Left lung (tissue), 10 donors: Measurements from ENCODE around the gene WNT9A. TPM values are rescaled to one million over a fixed set of nuclear protein-coding genes. Genes with fewer than 3 reads are reported as not detected.

Source experiments
- ATAC-seq: fragments of 200-7000 bp; cut with Tn5 transposase; one replicate; pipeline ENCODE4 v1.9.1; 2020; ENCODE audit warnings: moderate library complexity
- DNase-seq, 4 donors: peaks; one replicate each; pipeline ENCODE4 v3.0.0-alpha.2; 2013 to 2020
- H3K27ac ChIP-seq, 2 donors: fragments of 200-600 bp; sonication (generic) in 1 of 2; one replicate each; pipeline versions ENCODE4 v1.5.0 to v1.8.0; 2020 to 2021
- H3K27me3 ChIP-seq, 2 donors: fragments of 200-600 bp; sonication (generic) in 1 of 2; one replicate each; pipeline versions ENCODE4 v1.5.0 to v1.8.0; 2020 to 2021
- H3K36me3 ChIP-seq, 2 donors: fragments of 200-600 bp; sonication (generic) in 1 of 2; one replicate each; pipeline versions ENCODE4 v1.5.0 to v1.8.0; 2020 to 2021
- H3K4me1 ChIP-seq, 2 donors: fragments of 200-600 bp; one replicate each; pipeline ENCODE4 v1.8.0; 2021
- H3K4me3 ChIP-seq, 2 donors: fragments of 200-600 bp; sonication (generic) in 1 of 2; one replicate each; pipeline versions ENCODE4 v1.5.0 to v1.8.0; 2020 to 2021; ENCODE audit warnings: mild to moderate bottlenecking in 1 of 2
- H3K9me3 ChIP-seq, 2 donors: fragments of 200-600 bp; sonication (generic) in 1 of 2; one replicate each; pipeline versions ENCODE4 v1.5.0 to v1.8.0; 2020 to 2021
- intact Hi-C, 2 donors: fragments of 100-400 bp; cut with DNase I; formaldehyde crosslinking; loops; one replicate each; pipeline versions ENCODE4 v1.11.2 to v1.14.2; 2022
- polyA plus RNA-seq, 6 donors: library from polyadenylated mRNA; unstranded; fragments of 120-200 nt; gene quantifications; one replicate each; pipeline ENCODE4 v1.2.1, GENCODE V29; 2013; ENCODE audit not compliant: insufficient read length in 6 of 6
- total RNA-seq, 2 donors: library from RNA; stranded (reverse); fragmentation: NEBNext Ultra II Directional; extraction: Animal tissue kit (Norgen Biotek cat#: 25700); gene quantifications; one replicate each; pipeline ENCODE4 v1.2.1, GENCODE V29; 2021
- TF ChIP-seq, protein P1 (sequence below), 2 donors: fragments of 200-600 bp; sonication (generic) in 1 of 2; IDR thresholded peaks; one replicate each; pipeline versions ENCODE4 v1.5.0 to v1.8.0; 2021; ENCODE audit warnings: antibody characterized with exemption in 2 of 2
- donor health status: DM: no; HTN: yes; CAD: no.
- donor health status: DM: no; HTN: no; CAD: no.

Gene WNT9A
- total and polyA plus RNA-seq, 8 donors, result 2.1 to 8.5 (median 2.9) TPM

DNA sequence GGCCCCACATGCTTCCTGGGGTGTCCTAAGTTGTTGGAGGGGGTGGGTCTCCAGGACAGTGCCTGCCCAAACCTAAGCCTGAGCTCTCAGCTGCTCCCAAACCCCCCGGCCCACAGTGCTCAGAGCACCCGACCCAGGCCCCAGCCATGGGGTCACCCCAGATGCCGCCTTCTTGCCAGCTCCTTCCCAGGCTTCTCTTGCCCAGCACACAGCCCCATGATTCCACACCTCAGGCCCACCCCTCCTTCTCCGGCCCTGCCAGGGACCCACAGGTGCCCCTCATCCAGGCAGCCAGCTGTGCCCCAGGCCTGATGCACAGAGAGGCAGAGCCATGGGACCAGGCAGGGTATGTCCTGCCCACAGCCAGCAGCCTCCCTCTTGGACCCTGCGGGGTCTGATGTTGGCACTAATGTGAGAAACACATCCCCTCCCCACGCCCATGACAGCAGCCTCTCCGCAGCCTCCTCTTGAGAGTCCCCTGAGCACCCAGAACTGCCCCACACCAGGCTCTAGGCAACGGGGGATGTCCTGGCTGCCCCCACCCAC lies 4.9 kb downstream of the WNT9A start:
- no peak overlapping the region for H3K27ac ChIP-seq
- intact Hi-C loops, result loop anchor here (10.0 kb wide), 2 partner anchors 178 to 458 kb away; no protein-coding TSS in a partner anchor
- DNase-seq, result peak in 1 of 4 donors; percentile 63
- no peak overlapping the region for H3K4me3 ChIP-seq
- H3K27me3 ChIP-seq, result peaks cover 0 to 26% of the 10 kb centered on the region in 2 donors
- H3K36me3 ChIP-seq, result no peaks in the 10 kb centered on the region
- TF ChIP-seq, protein P1, sequence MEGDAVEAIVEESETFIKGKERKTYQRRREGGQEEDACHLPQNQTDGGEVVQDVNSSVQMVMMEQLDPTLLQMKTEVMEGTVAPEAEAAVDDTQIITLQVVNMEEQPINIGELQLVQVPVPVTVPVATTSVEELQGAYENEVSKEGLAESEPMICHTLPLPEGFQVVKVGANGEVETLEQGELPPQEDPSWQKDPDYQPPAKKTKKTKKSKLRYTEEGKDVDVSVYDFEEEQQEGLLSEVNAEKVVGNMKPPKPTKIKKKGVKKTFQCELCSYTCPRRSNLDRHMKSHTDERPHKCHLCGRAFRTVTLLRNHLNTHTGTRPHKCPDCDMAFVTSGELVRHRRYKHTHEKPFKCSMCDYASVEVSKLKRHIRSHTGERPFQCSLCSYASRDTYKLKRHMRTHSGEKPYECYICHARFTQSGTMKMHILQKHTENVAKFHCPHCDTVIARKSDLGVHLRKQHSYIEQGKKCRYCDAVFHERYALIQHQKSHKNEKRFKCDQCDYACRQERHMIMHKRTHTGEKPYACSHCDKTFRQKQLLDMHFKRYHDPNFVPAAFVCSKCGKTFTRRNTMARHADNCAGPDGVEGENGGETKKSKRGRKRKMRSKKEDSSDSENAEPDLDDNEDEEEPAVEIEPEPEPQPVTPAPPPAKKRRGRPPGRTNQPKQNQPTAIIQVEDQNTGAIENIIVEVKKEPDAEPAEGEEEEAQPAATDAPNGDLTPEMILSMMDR (IDR thresholded peaks at IDR 0.05), result no peak
- no peak for ATAC-seq
- peaks cover 12 to 22% of the 10 kb centered on the region in 2 donors for H3K4me1 ChIP-seq
- no peaks in the 10 kb centered on the region for H3K9me3 ChIP-seq

DNA sequence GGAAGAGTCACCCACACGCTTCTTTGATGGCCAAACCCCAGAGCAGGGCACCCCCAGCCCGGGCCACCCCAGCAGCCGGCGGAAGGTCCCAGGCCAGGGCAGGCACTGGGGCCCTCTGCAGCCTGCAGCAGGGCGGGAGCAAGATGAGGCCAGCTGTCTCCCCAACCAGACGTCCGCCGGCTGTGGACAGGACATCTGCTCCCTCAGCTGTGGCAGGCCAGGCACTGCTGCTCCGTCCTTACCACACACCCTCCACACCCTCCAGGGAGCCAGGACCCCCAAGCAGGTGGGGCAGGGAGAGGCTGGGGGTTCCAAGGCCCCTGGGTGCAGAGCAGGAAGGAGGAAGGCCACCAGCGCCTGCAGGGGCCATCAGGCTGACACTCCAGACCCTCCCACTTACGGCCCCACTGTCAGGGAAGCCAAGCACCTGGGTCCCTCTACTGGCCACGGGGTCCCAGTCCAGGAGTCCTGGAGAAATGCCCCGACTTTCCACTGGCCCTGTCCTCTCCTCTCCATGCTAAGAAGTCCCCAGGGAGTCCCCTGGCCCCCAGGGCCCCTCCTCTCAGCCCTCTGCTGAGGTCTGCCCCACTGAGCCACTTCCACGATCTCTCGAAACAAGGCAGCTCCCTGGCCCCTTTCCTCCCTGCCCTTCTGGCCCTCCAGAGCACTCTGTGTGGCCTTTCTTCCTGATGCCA lies 5.6 kb downstream of the WNT9A start:
- TF ChIP-seq, protein P1 (IDR thresholded peaks at IDR 0.05), result no peak
- ATAC-seq (no peak), DNase-seq (peak in 1 of 4 donors; percentile 67)
- H3K9me3 ChIP-seq, result no peaks in the 10 kb centered on the region
- peaks cover 0 to 21% of the 10 kb centered on the region in 2 donors for H3K27me3 ChIP-seq
- no peaks in the 10 kb centered on the region for H3K36me3 ChIP-seq
- no peak overlapping the region for H3K4me3 ChIP-seq
- no peak overlapping the region for H3K27ac ChIP-seq
- intact Hi-C loops, result loop anchor here (10.0 kb wide), 2 partner anchors 177 to 457 kb away; no protein-coding TSS in a partner anchor
- peaks cover 12 to 18% of the 10 kb centered on the region in 2 donors for H3K4me1 ChIP-seq

DNA sequence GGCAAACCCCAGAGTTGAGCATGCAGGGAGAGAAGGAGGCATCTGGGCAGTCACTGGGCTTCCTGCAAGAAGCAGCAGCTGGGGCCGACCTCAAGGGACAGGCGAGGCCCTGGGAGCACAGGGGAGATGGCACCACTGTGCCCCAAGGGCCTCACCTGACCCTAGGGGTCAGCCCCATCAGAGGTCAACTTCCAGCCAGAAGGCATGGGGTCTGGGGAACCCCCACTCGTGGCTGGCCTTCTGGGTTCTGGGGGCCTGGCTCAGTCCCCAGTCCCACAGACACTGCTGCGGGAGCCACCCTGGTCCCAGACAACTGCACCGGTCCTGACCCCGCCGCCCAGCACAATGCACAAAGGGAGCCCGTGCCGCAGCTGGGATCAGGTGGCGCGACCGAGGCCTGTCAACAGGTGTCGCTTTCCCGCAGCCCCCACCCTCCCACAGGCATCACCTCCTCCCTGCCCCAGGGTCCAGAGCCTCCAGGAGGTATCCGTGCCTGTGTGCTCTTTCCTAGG lies 6.2 kb downstream of the WNT9A start:
- no peak overlapping the region for H3K4me3 ChIP-seq

DNA sequence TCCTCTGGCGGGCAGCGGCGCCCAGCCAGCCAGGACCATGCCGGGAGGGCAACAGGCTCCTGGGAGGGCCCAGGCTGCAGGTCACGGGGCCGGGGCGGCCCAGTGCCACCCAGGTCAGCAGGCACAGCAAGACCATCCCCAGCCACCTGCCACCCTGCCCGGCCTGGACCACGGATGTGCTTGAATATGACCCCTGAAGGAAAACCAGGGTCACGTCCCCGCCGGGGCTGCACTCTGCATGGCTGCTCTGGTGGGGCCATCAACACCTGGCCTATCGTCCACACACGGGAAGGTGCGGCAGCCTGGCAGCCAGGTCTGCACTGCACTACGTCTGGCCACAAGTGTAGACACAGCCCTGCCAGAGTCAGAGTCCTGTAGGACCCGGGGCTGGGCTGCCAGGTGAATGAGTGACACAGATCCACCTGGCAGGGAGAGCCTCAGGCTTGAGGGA lies 6.9 kb downstream of the WNT9A start:
- TF ChIP-seq, protein P1 (IDR thresholded peaks at IDR 0.05), result no peak
- intact Hi-C loops, result loop anchor here (10.0 kb wide), 2 partner anchors 176 to 456 kb away; no protein-coding TSS in a partner anchor
- ATAC-seq (no peak), DNase-seq (peak in 1 of 4 donors; percentile 78)
- peaks cover 1 to 5% of the 10 kb centered on the region in 2 donors for H3K4me1 ChIP-seq
- no peaks in the 10 kb centered on the region for H3K36me3 ChIP-seq
- H3K27me3 ChIP-seq, result peaks cover 0 to 7% of the 10 kb centered on the region in 2 donors
- no peak overlapping the region for H3K4me3 ChIP-seq
- no peak overlapping the region for H3K27ac ChIP-seq
- no peaks in the 10 kb centered on the region for H3K9me3 ChIP-seq

More for the DNA sequence above, 6.2 kb downstream of the WNT9A start:
- TF ChIP-seq, protein P1 (IDR thresholded peaks at IDR 0.05), result no peak
- peaks cover 8 to 12% of the 10 kb centered on the region in 2 donors for H3K4me1 ChIP-seq
- ATAC-seq (no peak), DNase-seq (peak in 1 of 4 donors; percentile 74)
- no peaks in the 10 kb centered on the region for H3K36me3 ChIP-seq
- intact Hi-C loops, result loop anchor here (10.0 kb wide), 2 partner anchors 177 to 457 kb away; no protein-coding TSS in a partner anchor
- no peak overlapping the region for H3K27ac ChIP-seq
- H3K27me3 ChIP-seq, result peaks cover 0 to 15% of the 10 kb centered on the region in 2 donors
- H3K9me3 ChIP-seq, result no peaks in the 10 kb centered on the region
